IMR-90 (cell line): ENCODE measurements around the gene IGF2BP3. TPM values are rescaled to one million over a fixed set of nuclear protein-coding genes. Genes with fewer than 3 reads are reported as not detected.
A peak's percentile ranks its signal among the peaks of the same experiment; 100 is the strongest.

ENCODE experiments used
- ATAC-seq: fragments of 200-7000 bp; cut with Tn5 transposase; 2 replicates; pipeline ENCODE4 v1.9.1; 2020; ENCODE audit warnings: low read depth, mild to moderate bottlenecking, moderate library complexity
- BruUV-seq: library from RNA; stranded (reverse); fragments of 400-500 nt; replicated peaks from 2 replicates; lab custom pipeline; 2021; lab: Mats Ljungman, UMichigan
- CTCF ChIA-PET: fragments of 300-600 bp; formaldehyde crosslinking; extraction: SDS; loops from one replicate; lab custom pipeline; 2021; ENCODE audit warnings: antibody characterized with exemption; lab: Yijun Ruan, JAX
- POLR2A ChIA-PET: fragments of 300-600 bp; sonication (Branson Sonifier 250); formaldehyde crosslinking; loops from one replicate; lab custom pipeline; 2022; ENCODE audit warnings: antibody characterized with exemption; ENCODE audit not compliant: unreplicated experiment; lab: Charles Lee
- DNase-seq: peaks from one replicate; pipeline ENCODE4 v3.0.0; 2013
- H2AFZ ChIP-seq: replicated peaks from 2 replicates; pipeline ENCODE3; 2013; ENCODE audit warnings: low read length, mild to moderate bottlenecking; ENCODE audit not compliant: poor library complexity
- H2AK5ac ChIP-seq: 2 replicates; pipeline ENCODE4 v1.6.1; 2013; ENCODE audit warnings: low read depth, low read length, inconsistent platforms
- H2AK9ac ChIP-seq: replicated peaks from 2 replicates; pipeline ENCODE3; 2013; ENCODE audit warnings: mild to moderate bottlenecking, low read depth, low read length, moderate library complexity; ENCODE audit not compliant: poor library complexity
- H2BK120ac ChIP-seq: 2 replicates; pipeline ENCODE4 v1.6.1; 2013; ENCODE audit warnings: low read depth, low read length, inconsistent platforms
- H2BK15ac ChIP-seq: 3 replicates; pipeline ENCODE4 v1.6.1; 2013; ENCODE audit warnings: low read depth, low read length, inconsistent platforms
- H2BK20ac ChIP-seq: 2 replicates; pipeline ENCODE4 v1.6.1; 2013; ENCODE audit warnings: low read depth, mild to moderate bottlenecking, inconsistent platforms, low read length, moderate library complexity
- H2BK5ac ChIP-seq: 2 replicates; pipeline ENCODE4 v1.6.1; 2013; ENCODE audit warnings: mild to moderate bottlenecking, low read depth, low read length, inconsistent platforms; ENCODE audit not compliant: poor library complexity, severe bottlenecking
- H3K14ac ChIP-seq: replicated peaks from 2 replicates; pipeline ENCODE4 v1.6.1; 2013; ENCODE audit warnings: low read depth, low read length, inconsistent platforms
- H3K18ac ChIP-seq: 2 replicates; pipeline ENCODE4 v1.6.1; 2013; ENCODE audit warnings: low read depth, low read length, control low read depth
- H3K23ac ChIP-seq: 2 replicates; pipeline ENCODE4 v1.6.1; 2013; ENCODE audit warnings: low read depth, low read length, inconsistent platforms
- H3K27ac ChIP-seq: 2 replicates; pipeline ENCODE4 v1.5.1; 2013; ENCODE audit warnings: mild to moderate bottlenecking, control low read depth, low read length; ENCODE audit not compliant: insufficient read depth
- H3K27me3 ChIP-seq: 2 replicates; pipeline ENCODE4 v1.6.1; 2013; ENCODE audit warnings: low read length; ENCODE audit not compliant: control insufficient read depth, insufficient read depth
- H3K36me3 ChIP-seq: 2 replicates; pipeline ENCODE4 v1.6.1; 2013; ENCODE audit warnings: low read length, mixed read lengths; ENCODE audit not compliant: control insufficient read depth, insufficient read depth
- H3K4ac ChIP-seq: 2 replicates; pipeline ENCODE4 v1.6.1; 2013; ENCODE audit warnings: low read depth, low read length, inconsistent platforms
- H3K4me1 ChIP-seq: 2 replicates; pipeline ENCODE4 v1.6.1; 2013; ENCODE audit warnings: low read length, mixed read lengths; ENCODE audit not compliant: control insufficient read depth, insufficient read depth
- H3K4me2 ChIP-seq: 2 replicates; pipeline ENCODE4 v1.6.1; 2013; ENCODE audit warnings: low read depth, mild to moderate bottlenecking, control low read depth, low read length, moderate library complexity
- H3K4me3 ChIP-seq: 2 replicates; pipeline ENCODE4 v1.5.1; 2013; ENCODE audit warnings: low read depth, mild to moderate bottlenecking, control low read depth, low read length, moderate library complexity; ENCODE audit not compliant: insufficient read depth
- H3K56ac ChIP-seq: 2 replicates; pipeline ENCODE4 v1.6.1; 2013; ENCODE audit warnings: low read length, inconsistent platforms; ENCODE audit not compliant: insufficient read depth; ENCODE audit errors: extremely low read depth
- H3K79me1 ChIP-seq, 2 experiments: 2 replicates each; pipeline ENCODE4 v1.6.1; 2013; ENCODE audit warnings: low read length in 2 of 2, inconsistent platforms in 1 of 2, low read depth in 1 of 2
- H3K9ac ChIP-seq: 2 replicates; pipeline ENCODE4 v1.6.1; 2013; ENCODE audit warnings: low read depth, low read length, control low read depth
- H3K9me1 ChIP-seq: 2 replicates; pipeline ENCODE4 v1.6.1; 2013; ENCODE audit warnings: low read length, inconsistent platforms; ENCODE audit not compliant: insufficient read depth
- H3K9me3 ChIP-seq: 2 replicates; pipeline ENCODE4 v1.6.1; 2013; ENCODE audit warnings: low read length; ENCODE audit not compliant: control insufficient read depth, insufficient read depth
- H4K20me1 ChIP-seq: 2 replicates; pipeline ENCODE4 v1.6.1; 2013; ENCODE audit warnings: low read length, inconsistent platforms; ENCODE audit not compliant: insufficient read depth
- H4K5ac ChIP-seq: 2 replicates; pipeline ENCODE4 v1.6.1; 2013; ENCODE audit warnings: mild to moderate bottlenecking, low read depth, low read length, control low read depth
- H4K8ac ChIP-seq, 2 experiments: 2 replicates each; pipeline ENCODE4 v1.6.1; 2013; ENCODE audit warnings: low read depth in 2 of 2, low read length in 2 of 2, control low read depth in 1 of 2, inconsistent platforms in 1 of 2
- H4K91ac ChIP-seq: 2 replicates; pipeline ENCODE4 v1.6.1; 2013; ENCODE audit warnings: low read depth, low read length, inconsistent platforms; ENCODE audit not compliant: insufficient read depth
- BHLHE40 ChIP-seq: fragments of 150-350 bp; IDR thresholded peaks from 2 replicates; pipeline ENCODE4 v1.6.1; 2016; ENCODE audit warnings: mild to moderate bottlenecking, low read depth, low read length
- CEBPB ChIP-seq: IDR thresholded peaks from 2 replicates; pipeline ENCODE4 v1.6.1; 2012; ENCODE audit warnings: low read depth, low read length, improper control_type of control experiment
- CHD1 ChIP-seq: IDR thresholded peaks from 2 replicates; pipeline ENCODE4 v1.6.1; 2012; ENCODE audit warnings: low read depth, low read length, improper control_type of control experiment
- FOS ChIP-seq: fragments of 150-350 bp; IDR thresholded peaks from 2 replicates; pipeline ENCODE4 v1.6.1; 2016; ENCODE audit warnings: low read depth, low read length
- MAFK ChIP-seq: IDR thresholded peaks from 2 replicates; pipeline ENCODE4 v1.6.1; 2012; ENCODE audit warnings: low read depth, low read length, improper control_type of control experiment
- SMC3 ChIP-seq: fragments of 150-350 bp; IDR thresholded peaks from 2 replicates; pipeline ENCODE4 v1.6.1; 2016; ENCODE audit warnings: low read depth, mild to moderate bottlenecking, antibody characterized with exemption, low read length, moderate library complexity
- USF2 ChIP-seq: fragments of 150-350 bp; IDR thresholded peaks from 2 replicates; pipeline ENCODE4 v1.6.1; 2017; ENCODE audit warnings: mild to moderate bottlenecking, antibody characterized with exemption, low read length, low read depth
- WGBS, 2 experiments: methylation state at CpG; one replicate each; pipeline versions ENCODE4 v1.1.5 to v1.1.7; 2013; ENCODE audit warnings: missing lambda C conversion rate in 2 of 2; ENCODE audit not compliant: insufficient read length in 1 of 2; ENCODE audit errors: extremely low coverage in 2 of 2; 5-methylcytosine and 5-hydroxymethylcytosine counted together
- dilution Hi-C: fragments of 300-500 bp; cut with HindIII; formaldehyde crosslinking; loops from one replicate; pipeline ENCODE4 v1.14.3; 2018; ENCODE audit warnings: low sequenced_read_pairs; ENCODE audit not compliant: unreplicated experiment
- in situ Hi-C: fragments of 300-500 bp; cut with MboI; formaldehyde crosslinking; loops from 3 replicates; pipeline ENCODE4 v1.14.3; 2019; ENCODE audit warnings: low sequenced_read_pairs, inconsistent platforms, mixed read lengths
- intact Hi-C: fragments of 100-400 bp; cut with micrococcal nuclease; formaldehyde crosslinking; loops from 2 replicates; pipeline ENCODE4 v1.10.0; 2022
- polyA plus RNA-seq, 3 experiments: library from polyadenylated mRNA; depleted of rRNA; stranded (reverse); fragments of >200 nt; gene quantifications; 2 replicates each; pipeline ENCODE4 v1.2.3, GENCODE V29; 2012; ENCODE audit warnings: low replicate concordance in 1 of 3
- total RNA-seq: library from RNA; depleted of rRNA; stranded (reverse); fragments of >200 nt; gene quantifications from 2 replicates; pipeline ENCODE4 v1.2.3, GENCODE V29; 2012
- TF ChIP-seq, protein P1 (sequence below): conservative IDR thresholded peaks from 2 replicates; pipeline ENCODE4 v1.5.1; 2012; ENCODE audit warnings: mild to moderate bottlenecking, low read depth, low read length, improper control_type of control experiment

The IGF2BP3 gene
- total and polyA plus RNA-seq, 2 of the 4 experiments (the other 2 are of a cell fraction), result 50.9 to 59.3 TPM

DNA sequence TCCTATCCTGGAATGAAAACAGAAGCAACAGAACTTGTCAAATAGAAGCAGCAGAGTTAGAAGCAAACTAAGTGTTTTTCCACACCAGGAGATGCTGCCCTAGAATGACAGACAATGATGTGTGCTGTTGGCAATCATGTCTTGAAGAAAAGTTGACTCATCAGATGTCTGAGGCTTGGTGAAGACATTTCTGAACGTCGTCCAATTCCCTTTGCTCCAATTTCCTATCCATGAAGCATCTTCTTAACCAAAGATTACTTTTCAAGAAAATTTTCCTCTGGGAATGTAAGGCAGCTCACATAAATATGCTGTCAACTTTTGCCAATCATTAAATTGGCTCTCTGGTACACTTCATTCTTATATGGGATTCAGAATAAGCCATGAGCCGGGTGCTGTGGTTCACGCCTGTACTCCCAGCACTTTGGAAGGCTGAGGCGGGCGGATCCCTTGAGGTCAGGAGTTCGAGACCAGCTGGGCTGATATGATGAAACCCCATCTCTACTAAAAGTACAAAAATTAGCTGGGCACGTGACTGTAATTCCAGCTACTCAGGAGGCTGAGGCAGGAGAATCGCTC lies 136.5 kb downstream of the IGF2BP3 start:
- peaks cover 17% of the 10 kb centered on the region for H3K36me3 ChIP-seq
- 0 out of 2 replicates have a peak overlapping the region, but pooled peaks have one; percentile 9 for H3K9ac ChIP-seq
- CTCF ChIA-PET, result interaction anchor here (0.6 to 1.1 kb wide), 2 partner anchors 24 to 61 kb away, joined by 3 read pairs; no protein-coding TSS in a partner anchor
- H2BK120ac ChIP-seq, result peak overlapping the region; percentile 51; the same call in 1 of the 2 replicates
- no TSS peak for BruUV-seq
- H2BK15ac ChIP-seq, result 0 out of 3 replicates have a peak overlapping the region, but pooled peaks have one; percentile 10
- intact Hi-C loops, result no loop called here
- H2AFZ ChIP-seq, result no peak overlapping the region
- peaks cover 5% of the 10 kb centered on the region for H3K9me1 ChIP-seq
- no peak overlapping the region for H2AK9ac ChIP-seq
- peak; percentile 96 for DNase-seq
- H3K4me2 ChIP-seq, result peak overlapping the region; percentile 52; the same call in 1 of the 2 replicates
- TF ChIP-seq CEBPB (peak; percentile 81), SMC3 (no peak), BHLHE40 (0 out of 2 replicates have a peak, but pooled peaks have one; percentile 23), MAFK (peak; percentile 71), FOS (peak; percentile 70; the same call in 1 of the 2 replicates), CHD1 (no peak), USF2 (no peak; the same call in 1 of the 2 replicates)
- TF ChIP-seq, protein P1, sequence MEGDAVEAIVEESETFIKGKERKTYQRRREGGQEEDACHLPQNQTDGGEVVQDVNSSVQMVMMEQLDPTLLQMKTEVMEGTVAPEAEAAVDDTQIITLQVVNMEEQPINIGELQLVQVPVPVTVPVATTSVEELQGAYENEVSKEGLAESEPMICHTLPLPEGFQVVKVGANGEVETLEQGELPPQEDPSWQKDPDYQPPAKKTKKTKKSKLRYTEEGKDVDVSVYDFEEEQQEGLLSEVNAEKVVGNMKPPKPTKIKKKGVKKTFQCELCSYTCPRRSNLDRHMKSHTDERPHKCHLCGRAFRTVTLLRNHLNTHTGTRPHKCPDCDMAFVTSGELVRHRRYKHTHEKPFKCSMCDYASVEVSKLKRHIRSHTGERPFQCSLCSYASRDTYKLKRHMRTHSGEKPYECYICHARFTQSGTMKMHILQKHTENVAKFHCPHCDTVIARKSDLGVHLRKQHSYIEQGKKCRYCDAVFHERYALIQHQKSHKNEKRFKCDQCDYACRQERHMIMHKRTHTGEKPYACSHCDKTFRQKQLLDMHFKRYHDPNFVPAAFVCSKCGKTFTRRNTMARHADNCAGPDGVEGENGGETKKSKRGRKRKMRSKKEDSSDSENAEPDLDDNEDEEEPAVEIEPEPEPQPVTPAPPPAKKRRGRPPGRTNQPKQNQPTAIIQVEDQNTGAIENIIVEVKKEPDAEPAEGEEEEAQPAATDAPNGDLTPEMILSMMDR, result no peak
- peak overlapping the region; percentile 44 for H3K18ac ChIP-seq
- POLR2A ChIA-PET, result no interaction called here
- H4K8ac ChIP-seq, result peak overlapping the region in 1 of 2 experiments; percentile 55; a peak in 2 of 4 replicates
- peak overlapping the region; percentile 47; the same call in 1 of the 2 replicates for H4K91ac ChIP-seq
- peaks cover 14 to 55% of the 10 kb centered on the region in 2 experiments for H3K79me1 ChIP-seq
- H3K4ac ChIP-seq, result peak overlapping the region; percentile 53
- peak overlapping the region; percentile 77 for H3K27ac ChIP-seq
- in situ Hi-C loops, result no loop called here
- H2BK20ac ChIP-seq, result peak overlapping the region; percentile 68; the same call in 1 of the 2 replicates
- ATAC-seq, result peak; percentile 41
- peaks cover 13% of the 10 kb centered on the region; the same call in 1 of the 2 replicates for H4K20me1 ChIP-seq
- H3K4me3 ChIP-seq, result no peak overlapping the region
- dilution Hi-C loops, result no loop called here
- peaks cover 15% of the 10 kb centered on the region for H3K4me1 ChIP-seq
- H3K9me3 ChIP-seq, result peaks cover 5% of the 10 kb centered on the region
- peak overlapping the region; percentile 46; the same call in 1 of the 2 replicates for H3K23ac ChIP-seq
- H3K27me3 ChIP-seq, result no peaks in the 10 kb centered on the region
- no peak overlapping the region; the same call in 1 of the 2 replicates for H4K5ac ChIP-seq
- peak overlapping the region; percentile 60 for H2AK5ac ChIP-seq
- WGBS, 2 experiments, result 0% methylated on average over 1 of the region's 9 CpGs; no CpG with 5 or more reads in 1 of the 2 experiments
- no peak overlapping the region; the same call in 1 of the 2 replicates for H3K56ac ChIP-seq
- peak overlapping the region; percentile 84 for H2BK5ac ChIP-seq
- H3K14ac ChIP-seq, result no peak overlapping the region; the same call in 1 of the 2 replicates
